WTC11 (cell line): ENCODE measurements around the gene SHLD1. TPM values are rescaled to one million over a fixed set of nuclear protein-coding genes. Genes with fewer than 3 reads are reported as not detected.

Experiments
- ATAC-seq: fragments of 200-7000 bp; cut with Tn5 transposase; 2 replicates; pipeline ENCODE4 v1.10.0; 2021; ENCODE audit warnings: mild to moderate bottlenecking, moderate library complexity
- CTCF ChIA-PET: fragments of 300-600 bp; sonication (Branson Sonifier 250); formaldehyde crosslinking; loops from one replicate; lab custom pipeline; 2021; ENCODE audit warnings: antibody characterized with exemption; lab: Charles Lee
- POLR2A ChIA-PET: fragments of 350-600 bp; sonication (Branson Sonifier 250); formaldehyde crosslinking; loops from one replicate; lab custom pipeline; 2021; ENCODE audit warnings: antibody characterized with exemption; lab: Charles Lee
- DNase-seq: peaks from one replicate; pipeline ENCODE4 v3.0.0; 2021; ENCODE audit warnings: low spot score
- H3K27ac Mint-ChIP-seq: 2 replicates; pipeline ENCODE4 v1.8.0; 2021; ENCODE audit warnings: mixed read lengths
- H3K27me3 Mint-ChIP-seq: 2 replicates; pipeline ENCODE4 v1.8.0; 2021; ENCODE audit warnings: low read depth, mild to moderate bottlenecking, moderate library complexity, mixed read lengths
- H3K36me3 Mint-ChIP-seq: 2 replicates; pipeline ENCODE4 v1.8.0; 2021; ENCODE audit warnings: mixed read lengths
- H3K4me1 Mint-ChIP-seq: 2 replicates; pipeline ENCODE4 v1.8.0; 2022; ENCODE audit warnings: mixed read lengths
- H3K4me3 Mint-ChIP-seq: 2 replicates; pipeline ENCODE4 v1.8.0; 2021; ENCODE audit warnings: mild to moderate bottlenecking, moderate library complexity, mixed read lengths
- H3K9me3 Mint-ChIP-seq: 2 replicates; pipeline ENCODE4 v1.8.0; 2021; ENCODE audit warnings: mixed read lengths
- ATF1 ChIP-seq: sonication (generic); formaldehyde crosslinking; IDR thresholded peaks from 2 replicates; pipeline ENCODE4 v1.8.1; 2023; ENCODE audit warnings: mild to moderate bottlenecking, moderate library complexity, missing genetic modification reagents
- ATF2 ChIP-seq: sonication (generic); formaldehyde crosslinking; IDR thresholded peaks from 2 replicates; pipeline ENCODE4 v1.8.1; 2022; ENCODE audit warnings: low read depth, missing genetic modification reagents, borderline replicate concordance
- CBFB ChIP-seq: sonication (generic); formaldehyde crosslinking; IDR thresholded peaks from 2 replicates; pipeline ENCODE4 v1.8.1; 2022; ENCODE audit warnings: mild to moderate bottlenecking, low read depth, missing genetic modification reagents
- CREB1 ChIP-seq: sonication (generic); formaldehyde crosslinking; IDR thresholded peaks from 2 replicates; pipeline ENCODE4 v1.8.0; 2023; ENCODE audit warnings: mild to moderate bottlenecking, missing genetic modification reagents
- CREM ChIP-seq: sonication (generic); formaldehyde crosslinking; IDR thresholded peaks from 2 replicates; pipeline ENCODE4 v1.8.1; 2022; ENCODE audit warnings: mild to moderate bottlenecking, missing genetic modification reagents, moderate library complexity
- EMX1 ChIP-seq: fragments of 250-450 bp; sonication (Bioruptor Pico); IDR thresholded peaks from 2 replicates; pipeline ENCODE4 v1.8.0; 2021; ENCODE audit warnings: mild to moderate bottlenecking
- FOXK1 ChIP-seq: sonication (generic); formaldehyde crosslinking; IDR thresholded peaks from 2 replicates; pipeline ENCODE4 v1.8.0; 2022; ENCODE audit warnings: mild to moderate bottlenecking, moderate library complexity, missing genetic modification reagents
- GABPB1 ChIP-seq: sonication (generic); formaldehyde crosslinking; IDR thresholded peaks from 2 replicates; pipeline ENCODE4 v1.8.1; 2023; ENCODE audit warnings: mild to moderate bottlenecking, missing genetic modification reagents
- GRHL2 ChIP-seq: fragments of 250-450 bp; sonication (Bioruptor Pico); IDR thresholded peaks from 2 replicates; pipeline ENCODE4 v1.8.0; 2022; ENCODE audit warnings: mild to moderate bottlenecking, moderate library complexity; ENCODE audit not compliant: insufficient replicate concordance, severe bottlenecking
- JUN ChIP-seq: sonication (generic); formaldehyde crosslinking; IDR thresholded peaks from 2 replicates; pipeline ENCODE4 v1.8.0; 2023; ENCODE audit warnings: mild to moderate bottlenecking, missing genetic modification reagents
- MLX ChIP-seq: sonication (generic); formaldehyde crosslinking; IDR thresholded peaks from 2 replicates; pipeline ENCODE4 v1.8.1; 2023; ENCODE audit warnings: mild to moderate bottlenecking, missing genetic modification reagents, moderate library complexity
- NFATC4 ChIP-seq: fragments of 250-450 bp; sonication (Bioruptor Pico); IDR thresholded peaks from 2 replicates; pipeline ENCODE4 v1.9.0; 2021; ENCODE audit warnings: mild to moderate bottlenecking
- PRRX2 ChIP-seq: fragments of 250-450 bp; sonication (Bioruptor Pico); IDR thresholded peaks from 2 replicates; pipeline ENCODE4 v1.8.0; 2021; ENCODE audit warnings: mild to moderate bottlenecking
- SMAD3 ChIP-seq: sonication (generic); formaldehyde crosslinking; IDR thresholded peaks from 2 replicates; pipeline ENCODE4 v1.8.0; 2022; ENCODE audit warnings: missing genetic modification reagents, mild to moderate bottlenecking, borderline replicate concordance
- TP53 ChIP-seq: sonication (generic); formaldehyde crosslinking; IDR thresholded peaks from 2 replicates; pipeline ENCODE4 v1.8.1; 2023; ENCODE audit warnings: mild to moderate bottlenecking, missing genetic modification reagents
- ZBTB43 ChIP-seq: sonication (generic); formaldehyde crosslinking; IDR thresholded peaks from 2 replicates; pipeline ENCODE4 v1.8.1; 2023; ENCODE audit warnings: mild to moderate bottlenecking, missing genetic modification reagents
- ZNF138 ChIP-seq: sonication (generic); formaldehyde crosslinking; conservative IDR thresholded peaks from 2 replicates; pipeline ENCODE4 v1.8.1; 2022; ENCODE audit warnings: mild to moderate bottlenecking, moderate library complexity, missing genetic modification reagents
- total RNA-seq: library from RNA; stranded (reverse); gene quantifications from 3 replicates; pipeline ENCODE4 v1.2.3, GENCODE V29; 2021
- TF ChIP-seq, protein P1 (sequence below): sonication (generic); formaldehyde crosslinking; IDR thresholded peaks from 2 replicates; pipeline ENCODE4 v1.8.1; 2023; ENCODE audit warnings: mild to moderate bottlenecking, moderate library complexity, missing genetic modification reagents
- TF ChIP-seq, protein P2 (sequence below): sonication (generic); formaldehyde crosslinking; conservative IDR thresholded peaks from 2 replicates; pipeline ENCODE4 v1.8.1; 2022; ENCODE audit warnings: mild to moderate bottlenecking, missing genetic modification reagents
- TF ChIP-seq, protein P3 (sequence below): sonication (generic); formaldehyde crosslinking; IDR thresholded peaks from 2 replicates; pipeline ENCODE4 v1.8.1; 2022; ENCODE audit warnings: low read depth, mild to moderate bottlenecking, moderate library complexity, missing genetic modification reagents, borderline replicate concordance
- TF ChIP-seq, protein P4 (sequence below): sonication (generic); formaldehyde crosslinking; IDR thresholded peaks from 2 replicates; pipeline ENCODE4 v1.8.0; 2022; ENCODE audit warnings: mild to moderate bottlenecking, missing genetic modification reagents
- TF ChIP-seq, protein P5 (sequence below): sonication (generic); formaldehyde crosslinking; IDR thresholded peaks from 2 replicates; pipeline ENCODE4 v1.8.1; 2023; ENCODE audit warnings: mild to moderate bottlenecking, missing genetic modification reagents

SHLD1 gene
- total RNA-seq, 1 experiment from 2014 or later, result 4.1 TPM

DNA sequence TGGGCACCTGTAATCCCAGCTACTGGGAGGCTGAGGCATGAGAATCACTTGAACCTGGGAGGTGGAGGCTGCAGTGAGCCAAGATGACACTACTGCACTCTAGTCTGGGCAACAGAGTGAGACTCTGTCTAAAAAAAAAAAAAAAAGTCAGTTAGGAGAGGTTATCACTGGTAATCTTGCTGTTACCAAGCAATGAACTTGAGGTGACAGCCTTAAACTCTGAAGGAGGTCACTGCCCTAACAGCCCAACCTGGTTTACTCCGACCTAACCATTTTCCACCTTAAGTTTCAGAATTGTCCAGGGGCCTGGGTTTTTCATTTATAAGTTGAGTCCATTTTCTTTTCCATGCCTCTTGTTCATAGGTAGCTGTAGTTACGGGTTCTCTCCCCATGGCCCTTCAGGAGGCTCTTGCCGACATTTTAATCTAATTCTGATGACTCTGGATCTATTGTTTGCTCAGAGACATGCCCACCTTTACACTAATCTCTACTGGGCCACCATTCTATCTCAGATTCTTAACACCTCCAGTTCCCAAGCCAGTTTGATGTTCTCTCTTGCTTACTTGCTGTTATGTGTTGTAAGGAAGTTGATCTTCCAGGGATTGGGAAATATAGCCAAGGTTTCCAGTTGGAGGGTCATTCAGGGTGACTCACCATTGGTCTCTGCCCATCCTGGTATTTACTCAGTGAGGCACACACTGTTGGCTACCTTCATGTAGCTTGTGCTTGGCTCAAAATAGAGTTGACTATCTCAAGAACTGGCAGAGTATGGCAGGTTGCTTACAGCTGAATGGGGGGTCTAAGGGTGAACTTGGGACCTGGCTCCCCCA is 29.1 kb downstream of the SHLD1 start:
- no peak for TF ChIP-seq PRRX2 (CRISPR knock-in tag)
- TF ChIP-seq CBFB (CRISPR knock-in tag), result no peak
- TF ChIP-seq, protein P1, sequence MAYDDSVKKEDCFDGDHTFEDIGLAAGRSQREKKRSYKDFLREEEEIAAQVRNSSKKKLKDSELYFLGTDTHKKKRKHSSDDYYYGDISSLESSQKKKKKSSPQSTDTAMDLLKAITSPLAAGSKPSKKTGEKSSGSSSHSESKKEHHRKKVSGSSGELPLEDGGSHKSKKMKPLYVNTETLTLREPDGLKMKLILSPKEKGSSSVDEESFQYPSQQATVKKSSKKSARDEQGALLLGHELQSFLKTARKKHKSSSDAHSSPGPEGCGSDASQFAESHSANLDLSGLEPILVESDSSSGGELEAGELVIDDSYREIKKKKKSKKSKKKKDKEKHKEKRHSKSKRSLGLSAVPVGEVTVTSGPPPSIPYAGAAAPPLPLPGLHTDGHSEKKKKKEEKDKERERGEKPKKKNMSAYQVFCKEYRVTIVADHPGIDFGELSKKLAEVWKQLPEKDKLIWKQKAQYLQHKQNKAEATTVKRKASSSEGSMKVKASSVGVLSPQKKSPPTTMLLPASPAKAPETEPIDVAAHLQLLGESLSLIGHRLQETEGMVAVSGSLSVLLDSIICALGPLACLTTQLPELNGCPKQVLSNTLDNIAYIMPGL (CRISPR knock-in tag), result no peak
- TF ChIP-seq GABPB1 (CRISPR knock-in tag), result peak; percentile 79
- TF ChIP-seq SMAD3 (CRISPR knock-in tag), result no peak
- no peak for TF ChIP-seq GRHL2 (CRISPR knock-in tag)
- TF ChIP-seq, all 79 proteins: peak for 1
- H3K36me3 Mint-ChIP-seq, result no peaks in the 10 kb centered on the region
- ChIA-PET POLR2A (interaction anchor here (0.7 kb wide), 1 partner anchor 141 kb away, joined by 4 read pairs; no protein-coding TSS in a partner anchor), CTCF (interaction anchor here (1.5 kb wide), 1 partner anchor 251 kb away, joined by 3 read pairs; no protein-coding TSS in a partner anchor)
- DNase-seq (no peak), ATAC-seq (no peak)
- H3K4me3 Mint-ChIP-seq, result no peak overlapping the region
- H3K4me1 Mint-ChIP-seq, result peaks cover 4% of the 10 kb centered on the region; the same call in 1 of the 2 replicates
- H3K27ac Mint-ChIP-seq, result peak overlapping the region; percentile 5; the same call in 1 of the 2 replicates
- no peaks in the 10 kb centered on the region for H3K27me3 Mint-ChIP-seq
- no peaks in the 10 kb centered on the region for H3K9me3 Mint-ChIP-seq

- Mint-ChIP-seq H3K4me1 (peaks cover 4% of the 10 kb centered on the region; the same call in 1 of the 2 replicates), H3K27me3 (no peaks in the 10 kb centered on the region), H3K9me3 (no peaks in the 10 kb centered on the region), H3K27ac (0 out of 2 replicates have a peak overlapping the region, but pooled peaks have one; percentile 42), H3K4me3 (no peak overlapping the region), H3K36me3 (no peaks in the 10 kb centered on the region)
- ChIA-PET CTCF (interaction anchor here (1.2 to 3.4 kb wide), 2 partner anchors 224 to 252 kb away, joined by 3 to 13 read pairs; no protein-coding TSS in a partner anchor), POLR2A (no interaction called here)
- TF ChIP-seq, protein P2, sequence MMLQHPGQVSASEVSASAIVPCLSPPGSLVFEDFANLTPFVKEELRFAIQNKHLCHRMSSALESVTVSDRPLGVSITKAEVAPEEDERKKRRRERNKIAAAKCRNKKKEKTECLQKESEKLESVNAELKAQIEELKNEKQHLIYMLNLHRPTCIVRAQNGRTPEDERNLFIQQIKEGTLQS (CRISPR knock-in tag), result no peak
- TF ChIP-seq MLX (CRISPR knock-in tag) (no peak), JUN (CRISPR knock-in tag) (no peak), CREB1 (CRISPR knock-in tag) (no peak), TP53 (CRISPR knock-in tag) (no peak), ZBTB43 (CRISPR knock-in tag) (no peak), FOXK1 (CRISPR knock-in tag) (no peak), GRHL2 (CRISPR knock-in tag) (no peak), ZNF138 (no peak), NFATC4 (CRISPR knock-in tag) (no peak), EMX1 (CRISPR knock-in tag) (no peak), ATF2 (CRISPR knock-in tag) (no peak), ATF1 (CRISPR knock-in tag) (no peak), CREM (CRISPR knock-in tag) (no peak)
- TF ChIP-seq, protein P3, sequence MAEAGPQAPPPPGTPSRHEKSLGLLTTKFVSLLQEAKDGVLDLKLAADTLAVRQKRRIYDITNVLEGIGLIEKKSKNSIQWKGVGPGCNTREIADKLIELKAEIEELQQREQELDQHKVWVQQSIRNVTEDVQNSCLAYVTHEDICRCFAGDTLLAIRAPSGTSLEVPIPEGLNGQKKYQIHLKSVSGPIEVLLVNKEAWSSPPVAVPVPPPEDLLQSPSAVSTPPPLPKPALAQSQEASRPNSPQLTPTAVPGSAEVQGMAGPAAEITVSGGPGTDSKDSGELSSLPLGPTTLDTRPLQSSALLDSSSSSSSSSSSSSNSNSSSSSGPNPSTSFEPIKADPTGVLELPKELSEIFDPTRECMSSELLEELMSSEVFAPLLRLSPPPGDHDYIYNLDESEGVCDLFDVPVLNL (CRISPR knock-in tag), result no peak
- TF ChIP-seq, protein P4, sequence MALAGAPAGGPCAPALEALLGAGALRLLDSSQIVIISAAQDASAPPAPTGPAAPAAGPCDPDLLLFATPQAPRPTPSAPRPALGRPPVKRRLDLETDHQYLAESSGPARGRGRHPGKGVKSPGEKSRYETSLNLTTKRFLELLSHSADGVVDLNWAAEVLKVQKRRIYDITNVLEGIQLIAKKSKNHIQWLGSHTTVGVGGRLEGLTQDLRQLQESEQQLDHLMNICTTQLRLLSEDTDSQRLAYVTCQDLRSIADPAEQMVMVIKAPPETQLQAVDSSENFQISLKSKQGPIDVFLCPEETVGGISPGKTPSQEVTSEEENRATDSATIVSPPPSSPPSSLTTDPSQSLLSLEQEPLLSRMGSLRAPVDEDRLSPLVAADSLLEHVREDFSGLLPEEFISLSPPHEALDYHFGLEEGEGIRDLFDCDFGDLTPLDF, result no peak
- TF ChIP-seq, protein P5, sequence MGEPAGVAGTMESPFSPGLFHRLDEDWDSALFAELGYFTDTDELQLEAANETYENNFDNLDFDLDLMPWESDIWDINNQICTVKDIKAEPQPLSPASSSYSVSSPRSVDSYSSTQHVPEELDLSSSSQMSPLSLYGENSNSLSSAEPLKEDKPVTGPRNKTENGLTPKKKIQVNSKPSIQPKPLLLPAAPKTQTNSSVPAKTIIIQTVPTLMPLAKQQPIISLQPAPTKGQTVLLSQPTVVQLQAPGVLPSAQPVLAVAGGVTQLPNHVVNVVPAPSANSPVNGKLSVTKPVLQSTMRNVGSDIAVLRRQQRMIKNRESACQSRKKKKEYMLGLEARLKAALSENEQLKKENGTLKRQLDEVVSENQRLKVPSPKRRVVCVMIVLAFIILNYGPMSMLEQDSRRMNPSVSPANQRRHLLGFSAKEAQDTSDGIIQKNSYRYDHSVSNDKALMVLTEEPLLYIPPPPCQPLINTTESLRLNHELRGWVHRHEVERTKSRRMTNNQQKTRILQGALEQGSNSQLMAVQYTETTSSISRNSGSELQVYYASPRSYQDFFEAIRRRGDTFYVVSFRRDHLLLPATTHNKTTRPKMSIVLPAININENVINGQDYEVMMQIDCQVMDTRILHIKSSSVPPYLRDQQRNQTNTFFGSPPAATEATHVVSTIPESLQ (CRISPR knock-in tag), result no peak
- no peak for DNase-seq
- ATAC-seq, result no peak
These were observed 30.6 kb downstream of the SHLD1 start for GRCh38 chr20:5780846-5781217.
